Esophagus squamous epithelium (tissue), 5 donors: Measurements from ENCODE around the gene HOXC9. TPM values are rescaled to one million over a fixed set of nuclear protein-coding genes. Genes with fewer than 3 reads are reported as not detected.

Source experiments
- DNase-seq: peaks from one replicate; lab custom pipeline; 2025; lab: John Stamatoyannopoulos, UW
- H3K27ac ChIP-seq, 4 donors: fragments of 200-600 bp; sonication (generic); one replicate each; pipeline ENCODE4 v1.5.1; 2016 to 2019; ENCODE audit warnings: mild to moderate bottlenecking in 1 of 4
- H3K27me3 ChIP-seq, 4 donors: fragments of 200-600 bp; sonication (generic); 1 replicate in 3 of 4; 2 replicates in 1 of 4; pipeline versions ENCODE4 v1.5.1 to v1.6.0; 2017 to 2021; ENCODE audit warnings: antibody characterized with exemption in 1 of 4
- H3K36me3 ChIP-seq, 3 donors: fragments of 200-600 bp; sonication (generic); one replicate each; pipeline ENCODE4 v1.5.1; 2016 to 2019
- H3K4me1 ChIP-seq, 3 donors: fragments of 200-600 bp; sonication (generic); one replicate each; pipeline ENCODE4 v1.5.1; 2017 to 2019
- H3K4me3 ChIP-seq, 4 donors: fragments of 200-600 bp; sonication (generic); 1 replicate in 3 of 4; 2 replicates in 1 of 4; pipeline ENCODE4 v1.5.1; 2016 to 2019; ENCODE audit warnings: mild to moderate bottlenecking in 2 of 4, moderate library complexity in 1 of 4
- H3K9me3 ChIP-seq, 3 donors: fragments of 200-600 bp; sonication (generic); one replicate each; pipeline ENCODE4 v1.5.1; 2016 to 2019
- POLR2A ChIP-seq, 4 donors: fragments of 450-650 bp; IDR thresholded peaks; one replicate each; pipeline ENCODE4 v1.6.1; 2017; ENCODE audit warnings: antibody characterized with exemption in 4 of 4, mild to moderate bottlenecking in 4 of 4, moderate library complexity in 3 of 4
- WGBS, 2 donors: methylation state at CpG; one replicate each; pipeline ENCODE4 v1.1.5; 2018; 5-methylcytosine and 5-hydroxymethylcytosine counted together
- intact Hi-C: fragments of 100-400 bp; cut with DNase I; formaldehyde crosslinking; loops from one replicate; pipeline ENCODE4 v1.15.0; 2022
- total RNA-seq, 4 donors: library from RNA; depleted of rRNA; stranded (reverse); fragments of >200 nt; gene quantifications; one replicate each; pipeline ENCODE4 v1.1.0, GENCODE V29; 2016
- TF ChIP-seq, protein P1 (sequence below), 6 experiments: fragments of 450-650 bp in 4 of 6; fragments of 200-600 bp in 2 of 6; sonication (generic) in 2 of 6; IDR thresholded peaks; one replicate each; pipeline ENCODE4 v1.5.1; 2016 to 2019; ENCODE audit warnings: antibody characterized with exemption in 6 of 6, mild to moderate bottlenecking in 4 of 6, moderate library complexity in 4 of 6
- donor health status: DM: yes; HTN: yes; CAD: no.

The HOXC9 gene
- total RNA-seq, 4 donors from 2014 or later = 1.5 TPM; not detected in 3

DNA sequence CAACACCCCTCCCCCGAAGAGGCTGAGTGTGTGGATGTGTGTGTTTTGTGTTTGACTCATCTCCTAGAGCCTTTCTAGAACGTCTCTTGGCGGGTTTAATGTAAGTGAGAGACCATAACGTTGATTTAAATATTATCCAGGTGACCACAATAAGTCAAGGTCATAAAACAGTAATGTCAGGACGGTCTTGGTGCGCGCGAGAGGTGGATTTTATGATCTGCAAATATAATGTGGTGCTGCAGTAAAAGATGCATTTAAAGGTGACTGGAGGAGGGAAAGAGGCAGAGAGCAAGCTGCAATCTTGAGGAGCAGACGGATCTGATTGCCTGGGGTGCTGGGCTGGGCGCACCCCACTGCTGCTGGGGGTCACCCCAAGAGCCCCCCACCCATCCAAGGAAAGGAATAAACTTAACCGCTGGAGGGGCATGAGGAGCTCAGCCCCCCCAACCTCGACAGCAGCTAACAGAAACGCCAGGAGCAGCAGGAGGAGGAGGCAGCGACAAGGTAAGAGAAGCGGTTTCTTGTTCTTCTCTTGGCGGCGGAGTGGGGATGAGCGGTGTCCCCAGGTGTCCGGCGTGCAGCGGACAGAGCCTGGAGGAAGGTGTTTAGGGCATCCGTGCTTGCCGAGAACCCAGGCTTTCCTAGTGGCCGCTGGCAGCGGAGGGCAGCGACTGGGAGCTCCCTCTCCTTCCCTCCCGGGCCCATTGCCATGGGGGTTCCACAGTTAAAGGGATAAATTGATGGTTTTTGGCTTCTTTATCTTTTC lies 9.5 kb upstream of the HOXC9 start:
- 13 to 16% methylated on average over 11 to 14 of the region's 27 CpGs for WGBS, 2 donors
- Histone ChIP-seq H3K36me3 (no peaks in the 10 kb centered on the region), H3K4me3 (no peak overlapping the region), H3K9me3 (no peaks in the 10 kb centered on the region), H3K4me1 (peaks cover 24 to 44% (median 26%) of the 10 kb centered on the region in 3 donors), H3K27me3 (peaks cover 45 to 100% (median 92%) of the 10 kb centered on the region in 4 donors), H3K27ac (no peak overlapping the region)
- DNase-seq = no peak
- no peak for TF ChIP-seq POLR2A (IDR thresholded peaks at IDR 0.05)
- TF ChIP-seq, protein P1, sequence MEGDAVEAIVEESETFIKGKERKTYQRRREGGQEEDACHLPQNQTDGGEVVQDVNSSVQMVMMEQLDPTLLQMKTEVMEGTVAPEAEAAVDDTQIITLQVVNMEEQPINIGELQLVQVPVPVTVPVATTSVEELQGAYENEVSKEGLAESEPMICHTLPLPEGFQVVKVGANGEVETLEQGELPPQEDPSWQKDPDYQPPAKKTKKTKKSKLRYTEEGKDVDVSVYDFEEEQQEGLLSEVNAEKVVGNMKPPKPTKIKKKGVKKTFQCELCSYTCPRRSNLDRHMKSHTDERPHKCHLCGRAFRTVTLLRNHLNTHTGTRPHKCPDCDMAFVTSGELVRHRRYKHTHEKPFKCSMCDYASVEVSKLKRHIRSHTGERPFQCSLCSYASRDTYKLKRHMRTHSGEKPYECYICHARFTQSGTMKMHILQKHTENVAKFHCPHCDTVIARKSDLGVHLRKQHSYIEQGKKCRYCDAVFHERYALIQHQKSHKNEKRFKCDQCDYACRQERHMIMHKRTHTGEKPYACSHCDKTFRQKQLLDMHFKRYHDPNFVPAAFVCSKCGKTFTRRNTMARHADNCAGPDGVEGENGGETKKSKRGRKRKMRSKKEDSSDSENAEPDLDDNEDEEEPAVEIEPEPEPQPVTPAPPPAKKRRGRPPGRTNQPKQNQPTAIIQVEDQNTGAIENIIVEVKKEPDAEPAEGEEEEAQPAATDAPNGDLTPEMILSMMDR (IDR thresholded peaks at IDR 0.05) = no peak
- intact Hi-C loops = no loop called here

- Histone ChIP-seq H3K4me1 (peaks cover 22 to 44% (median 24%) of the 10 kb centered on the region in 3 donors), H3K27me3 (peaks cover 43 to 100% (median 91%) of the 10 kb centered on the region in 4 donors), H3K9me3 (no peaks in the 10 kb centered on the region), H3K27ac (no peak overlapping the region), H3K4me3 (no peak overlapping the region), H3K36me3 (no peaks in the 10 kb centered on the region)
- no peak for DNase-seq
- WGBS, 2 donors = 3 to 20% methylated on average over 1 to 7 of the region's 8 CpGs
- intact Hi-C loops = no loop called here
- no peak for TF ChIP-seq POLR2A (IDR thresholded peaks at IDR 0.05)
- TF ChIP-seq, protein P1 (IDR thresholded peaks at IDR 0.05) = no peak
Measured at GRCh38 chr12:53991077-53991460, 8.9 kb upstream of the HOXC9 start.

DNA sequence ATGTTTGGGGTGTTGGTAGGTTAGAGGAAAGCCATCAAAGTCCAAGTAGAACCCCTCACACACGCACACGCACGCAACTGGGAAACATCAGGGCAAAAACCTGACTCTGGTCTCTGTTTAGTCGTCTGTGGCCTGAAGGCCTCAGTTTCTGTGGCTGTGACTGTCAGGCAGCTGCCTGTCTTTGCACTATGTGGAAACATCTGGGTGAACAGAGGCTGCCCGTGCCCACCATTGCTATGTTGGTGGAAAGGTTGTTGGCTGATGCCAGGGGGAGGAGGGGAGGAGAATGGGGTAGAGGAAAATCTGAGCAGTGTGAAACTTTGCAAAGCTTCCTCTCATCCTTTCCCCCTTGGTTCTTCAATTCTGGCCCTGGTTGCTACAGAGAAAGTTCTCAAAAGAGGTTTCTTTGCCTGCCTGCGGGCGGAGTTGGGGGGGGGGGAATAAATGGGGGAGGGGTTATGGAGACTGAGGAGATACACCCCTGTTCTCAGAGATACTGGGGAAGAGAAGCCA lies 7.5 kb upstream of the HOXC9 start:
- DNase-seq = no peak
- Histone ChIP-seq H3K9me3 (no peaks in the 10 kb centered on the region), H3K36me3 (no peaks in the 10 kb centered on the region), H3K27ac (no peak overlapping the region), H3K4me1 (peaks cover 19 to 50% (median 27%) of the 10 kb centered on the region in 3 donors), H3K27me3 (peaks cover 32 to 100% (median 88%) of the 10 kb centered on the region in 4 donors), H3K4me3 (no peak overlapping the region)
- TF ChIP-seq POLR2A (IDR thresholded peaks at IDR 0.05) = no peak
- TF ChIP-seq, protein P1 (IDR thresholded peaks at IDR 0.05) = no peak
- 30 to 44% methylated on average over 4 to 7 of the region's 7 CpGs for whole genome bisulfite sequencing, 2 donors
- intact Hi-C loops = no loop called here

DNA sequence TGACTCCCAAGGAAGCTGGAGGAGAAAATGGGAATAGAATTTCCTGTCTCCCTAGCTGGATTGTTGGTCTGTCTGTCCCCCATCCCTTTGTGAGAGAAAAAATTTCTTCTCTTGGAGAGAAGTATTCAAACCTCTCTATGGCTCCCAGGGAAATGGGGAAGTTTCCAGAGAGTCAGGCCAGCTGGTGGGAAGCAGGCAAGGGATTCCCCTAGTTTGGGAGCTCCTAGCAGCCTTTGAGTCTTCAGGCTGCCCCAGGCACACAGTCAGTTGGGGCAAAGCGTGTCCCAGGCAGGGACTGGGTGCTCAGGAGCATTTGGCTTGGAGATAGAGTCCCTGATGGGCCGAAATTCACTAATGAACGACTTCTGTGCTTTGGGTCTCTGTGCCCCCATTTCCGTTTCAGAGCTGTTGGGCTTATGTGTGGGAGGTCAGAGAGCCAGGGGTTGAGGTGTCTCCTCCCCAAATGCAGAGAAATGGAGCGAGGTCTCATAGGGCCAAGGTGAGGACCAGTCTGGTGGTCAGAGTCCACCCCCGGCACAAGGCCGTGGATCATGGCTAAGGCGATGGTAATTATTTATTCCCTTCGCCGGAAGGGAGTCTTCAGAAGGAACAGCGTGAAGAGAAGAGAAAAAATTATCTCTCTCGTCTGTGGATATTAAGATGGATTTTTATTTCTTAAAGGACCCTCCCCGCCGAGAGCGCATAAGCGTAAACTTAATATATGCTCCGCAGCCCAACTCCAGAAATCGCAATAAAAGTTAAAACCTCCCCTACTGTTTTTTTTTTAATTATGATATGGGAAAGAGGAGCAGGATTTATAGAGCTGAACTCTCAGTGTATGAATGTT lies 6.6 kb upstream of the HOXC9 start:
- no peak overlapping the region for H3K4me3 ChIP-seq
- intact Hi-C loops = no loop called here
- H3K27me3 ChIP-seq = peaks cover 28 to 100% (median 87%) of the 10 kb centered on the region in 4 donors
- no peak overlapping the region for H3K27ac ChIP-seq
- peaks cover 19 to 51% (median 29%) of the 10 kb centered on the region in 3 donors for H3K4me1 ChIP-seq
- DNase-seq = no peak
- TF ChIP-seq POLR2A (IDR thresholded peaks at IDR 0.05) = no peak
- TF ChIP-seq, protein P1 (IDR thresholded peaks at IDR 0.05) = no peak
- 40 to 47% methylated on average over 16 to 18 of the region's 18 CpGs for WGBS, 2 donors
- no peaks in the 10 kb centered on the region for H3K9me3 ChIP-seq
- H3K36me3 ChIP-seq = no peaks in the 10 kb centered on the region

DNA sequence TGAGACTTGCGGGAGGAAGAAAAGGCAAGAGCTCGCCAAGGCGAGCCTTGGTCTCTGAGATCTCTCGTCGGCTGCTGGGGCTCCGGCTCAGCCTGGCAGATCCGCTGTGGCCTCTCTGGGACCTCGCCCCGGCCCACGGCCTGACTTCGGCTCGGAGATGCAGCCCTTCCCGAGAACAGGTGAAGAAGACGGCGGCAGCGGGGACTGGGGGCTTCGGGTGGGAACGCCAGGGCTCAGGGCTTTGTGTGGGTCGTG lies 6.0 kb upstream of the HOXC9 start:
- no peaks in the 10 kb centered on the region for H3K9me3 ChIP-seq
- intact Hi-C loops = no loop called here
- no peaks in the 10 kb centered on the region for H3K36me3 ChIP-seq
- no peak for TF ChIP-seq POLR2A (IDR thresholded peaks at IDR 0.05)
- TF ChIP-seq, protein P1 (IDR thresholded peaks at IDR 0.05) = no peak
- peaks cover 22 to 100% (median 87%) of the 10 kb centered on the region in 4 donors for H3K27me3 ChIP-seq
- H3K4me1 ChIP-seq = peaks cover 19 to 49% (median 29%) of the 10 kb centered on the region in 3 donors
- 26 to 35% methylated on average over 7 to 8 of the region's 19 CpGs for WGBS, 2 donors
- H3K4me3 ChIP-seq = no peak overlapping the region
- H3K27ac ChIP-seq = no peak overlapping the region
- DNase-seq = no peak
